Fibroblast of lung (primary cell): Measurements from ENCODE around the gene PLS1. TPM values are rescaled to one million over a fixed set of nuclear protein-coding genes. Genes with fewer than 3 reads are reported as not detected.

ENCODE experiments used
- DNase-seq, 2 donors: peaks; one replicate each; pipeline versions ENCODE4 v3.0.0 to v3.0.0-alpha.2; 2010; ENCODE audit warnings: low read depth in 2 of 2
- H2AFZ ChIP-seq: 2 replicates; pipeline ENCODE4 v1.5.1; 2012; ENCODE audit warnings: low read length, control low read depth, inconsistent platforms
- H3K27ac ChIP-seq: 2 replicates; pipeline ENCODE4 v1.5.1; 2011; ENCODE audit warnings: low read length, control low read depth; ENCODE audit not compliant: insufficient read depth
- H3K27me3 ChIP-seq: 2 replicates; pipeline ENCODE4 v1.5.1; 2011; ENCODE audit warnings: mild to moderate bottlenecking, low read length; ENCODE audit not compliant: control insufficient read depth, insufficient read depth
- H3K36me3 ChIP-seq: 2 replicates; pipeline ENCODE4 v1.5.1; 2011; ENCODE audit warnings: low read length; ENCODE audit not compliant: control insufficient read depth, insufficient read depth
- H3K4me1 ChIP-seq: 2 replicates; pipeline ENCODE4 v1.5.1; 2011; ENCODE audit warnings: low read length; ENCODE audit not compliant: control insufficient read depth, insufficient read depth; ENCODE audit errors: extremely low read depth
- H3K4me2 ChIP-seq: 2 replicates; pipeline ENCODE4 v1.5.1; 2011; ENCODE audit warnings: low read length, control low read depth; ENCODE audit not compliant: insufficient read depth; ENCODE audit errors: extremely low read depth
- H3K4me3 ChIP-seq, 4 experiments: fragments of 200-600 bp in 1 of 4; sonication (generic) in 1 of 4; replicated peaks in 1 of 4; 2 replicates each; pipeline ENCODE4 v1.5.1; 2011 to 2016; ENCODE audit warnings: low read length in 4 of 4, low read depth in 3 of 4, mild to moderate bottlenecking in 3 of 4, control low read depth in 2 of 4, inconsistent platforms in 1 of 4, mixed read lengths in 1 of 4; ENCODE audit not compliant: insufficient read depth in 1 of 4; ENCODE audit errors: control extremely low read depth in 1 of 4
- H3K79me2 ChIP-seq: 2 replicates; pipeline ENCODE4 v1.5.1; 2012; ENCODE audit warnings: mild to moderate bottlenecking, low read length, inconsistent platforms; ENCODE audit not compliant: control insufficient read depth, insufficient read depth
- H3K9ac ChIP-seq: 2 replicates; pipeline ENCODE4 v1.5.1; 2011; ENCODE audit warnings: mild to moderate bottlenecking, low read length, control low read depth; ENCODE audit not compliant: insufficient read depth
- H3K9me3 ChIP-seq: 2 replicates; pipeline ENCODE4 v1.5.1; 2012; ENCODE audit warnings: low read depth, low read length; ENCODE audit not compliant: control insufficient read depth, insufficient read depth
- H4K20me1 ChIP-seq: 2 replicates; pipeline ENCODE4 v1.5.1; 2011; ENCODE audit warnings: low read length; ENCODE audit not compliant: control insufficient read depth, insufficient read depth; ENCODE audit errors: extremely low read depth
- EZH2 ChIP-seq: IDR thresholded peaks from 2 replicates; pipeline ENCODE4 v1.5.1; 2012; ENCODE audit warnings: low read length, control low read depth, mild to moderate bottlenecking; ENCODE audit errors: missing control alignments
- polyA plus RNA-seq, 2 donors: library from polyadenylated mRNA; depleted of rRNA in 1 of 2; stranded (reverse) in 1 of 2; unstranded in 1 of 2; fragments of >200 nt; gene quantifications; 2 replicates each; pipeline ENCODE4 v1.2.1, GENCODE V29; 2011 to 2012; ENCODE audit warnings: missing spikeins in 1 of 2
- total RNA-seq: library from RNA; depleted of rRNA; stranded (reverse); fragments of >200 nt; gene quantifications from 2 replicates; pipeline ENCODE4 v1.2.1, GENCODE V29; 2014
- TF ChIP-seq, protein P1 (sequence below), 2 donors: IDR thresholded peaks in 1 of 2; conservative IDR thresholded peaks in 1 of 2; 1 replicate in 1 of 2; 2 replicates in 1 of 2; pipeline ENCODE4 v1.5.1; 2011 to 2012; ENCODE audit warnings: low read length in 2 of 2, control low read depth in 1 of 2, inconsistent platforms in 1 of 2, low read depth in 1 of 2, mild to moderate bottlenecking in 1 of 2

Gene PLS1
- total and polyA plus RNA-seq, 2 donors (not counting 1 experiment from before 2014, with no cell fraction given): 0.59 to 0.83 TPM

GRCh38 chr3:142623194-142623593 is 27.0 kb downstream of the PLS1 start:
- Histone ChIP-seq H4K20me1 (no peaks in the 10 kb centered on the region), H3K4me3 (no peak overlapping the region), H3K9ac (no peak overlapping the region), H2AFZ (no peak overlapping the region), H3K9me3 (no peaks in the 10 kb centered on the region), H3K4me1 (no peaks in the 10 kb centered on the region), H3K4me2 (no peak overlapping the region), H3K27me3 (no peaks in the 10 kb centered on the region), H3K36me3 (no peaks in the 10 kb centered on the region), H3K79me2 (no peaks in the 10 kb centered on the region), H3K27ac (no peak overlapping the region)
- TF ChIP-seq EZH2: no peak
- TF ChIP-seq, protein P1, sequence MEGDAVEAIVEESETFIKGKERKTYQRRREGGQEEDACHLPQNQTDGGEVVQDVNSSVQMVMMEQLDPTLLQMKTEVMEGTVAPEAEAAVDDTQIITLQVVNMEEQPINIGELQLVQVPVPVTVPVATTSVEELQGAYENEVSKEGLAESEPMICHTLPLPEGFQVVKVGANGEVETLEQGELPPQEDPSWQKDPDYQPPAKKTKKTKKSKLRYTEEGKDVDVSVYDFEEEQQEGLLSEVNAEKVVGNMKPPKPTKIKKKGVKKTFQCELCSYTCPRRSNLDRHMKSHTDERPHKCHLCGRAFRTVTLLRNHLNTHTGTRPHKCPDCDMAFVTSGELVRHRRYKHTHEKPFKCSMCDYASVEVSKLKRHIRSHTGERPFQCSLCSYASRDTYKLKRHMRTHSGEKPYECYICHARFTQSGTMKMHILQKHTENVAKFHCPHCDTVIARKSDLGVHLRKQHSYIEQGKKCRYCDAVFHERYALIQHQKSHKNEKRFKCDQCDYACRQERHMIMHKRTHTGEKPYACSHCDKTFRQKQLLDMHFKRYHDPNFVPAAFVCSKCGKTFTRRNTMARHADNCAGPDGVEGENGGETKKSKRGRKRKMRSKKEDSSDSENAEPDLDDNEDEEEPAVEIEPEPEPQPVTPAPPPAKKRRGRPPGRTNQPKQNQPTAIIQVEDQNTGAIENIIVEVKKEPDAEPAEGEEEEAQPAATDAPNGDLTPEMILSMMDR (conservative IDR thresholded peaks at IDR 0.05 in 1 of 2, IDR thresholded peaks at IDR 0.05 in 1 of 2; ENCODE audit: low read depth in 1 of 2, low read length in 2 of 2): no peak
- DNase-seq: no peak

GRCh38 chr3:142624341-142625152 is 28.4 kb downstream of the PLS1 start:
- no peak overlapping the region for H3K4me2 ChIP-seq
- no peaks in the 10 kb centered on the region for H3K9me3 ChIP-seq
- no peaks in the 10 kb centered on the region for H4K20me1 ChIP-seq
- no peak for TF ChIP-seq EZH2
- TF ChIP-seq, protein P1 (conservative IDR thresholded peaks at IDR 0.05 in 1 of 2, IDR thresholded peaks at IDR 0.05 in 1 of 2; ENCODE audit: low read depth in 1 of 2, low read length in 2 of 2): no peak
- no peaks in the 10 kb centered on the region for H3K36me3 ChIP-seq
- no peak overlapping the region for H3K27ac ChIP-seq
- no peak for DNase-seq
- no peaks in the 10 kb centered on the region for H3K27me3 ChIP-seq
- no peak overlapping the region for H2AFZ ChIP-seq
- no peaks in the 10 kb centered on the region for H3K79me2 ChIP-seq
- no peak overlapping the region for H3K4me3 ChIP-seq
- no peak overlapping the region for H3K9ac ChIP-seq
- H3K4me1 ChIP-seq: no peaks in the 10 kb centered on the region

GRCh38 chr3:142625153-142625440 is 28.9 kb downstream of the PLS1 start:
- Histone ChIP-seq H3K79me2 (no peaks in the 10 kb centered on the region), H3K4me1 (no peaks in the 10 kb centered on the region), H3K9ac (no peak overlapping the region), H2AFZ (no peak overlapping the region), H3K4me2 (no peak overlapping the region), H3K4me3 (no peak overlapping the region), H3K27me3 (no peaks in the 10 kb centered on the region), H3K36me3 (no peaks in the 10 kb centered on the region), H4K20me1 (no peaks in the 10 kb centered on the region), H3K27ac (no peak overlapping the region), H3K9me3 (no peaks in the 10 kb centered on the region)
- no peak for TF ChIP-seq EZH2
- TF ChIP-seq, protein P1 (conservative IDR thresholded peaks at IDR 0.05 in 1 of 2, IDR thresholded peaks at IDR 0.05 in 1 of 2; ENCODE audit: low read depth in 1 of 2, low read length in 2 of 2): no peak
- DNase-seq: no peak
